Globus pallidus (tissue), 1 donor: ENCODE data around the gene PIK3R6.
"Not testable (repeated sequence)": the region's sequence is repeated elsewhere in the genome, so short reads cannot be mapped to it uniquely, and the experiment has no call there.

Source experiments
- DNase-seq: peaks from one replicate; pipeline ENCODE4 v3.0.0-alpha.2; 2015; ENCODE audit warnings: low spot score

Gene PIK3R6

GRCh38 chr17:8825802-8826201 lies 41.7 kb downstream of the PIK3R6 start:
- DNase-seq, result no peak

GRCh38 chr17:8823279-8823678 lies 44.2 kb downstream of the PIK3R6 start:
- DNase-seq, result no peak

GRCh38 chr17:8822401-8823035 lies 45.0 kb downstream of the PIK3R6 start:
- DNase-seq, result no peak

- DNase-seq, result no peak
Measured at GRCh38 chr17:8821446-8822105, 45.9 kb downstream of the PIK3R6 start.

GRCh38 chr17:8820311-8821010 lies 47.0 kb downstream of the PIK3R6 start:
- DNase-seq, result no peak

- DNase-seq, result no peak
Measured at GRCh38 chr17:8818654-8819330, 48.7 kb downstream of the PIK3R6 start.

- no peak for DNase-seq
Measured at GRCh38 chr17:8818047-8818446, 49.4 kb downstream of the PIK3R6 start.

GRCh38 chr17:8806926-8807550 lies 60.4 kb downstream of the PIK3R6 start:
- peak; percentile 62 for DNase-seq

GRCh38 chr17:8806253-8806925 lies 61.1 kb downstream of the PIK3R6 start:
- DNase-seq, result no peak

GRCh38 chr17:8805396-8805795 lies 62.1 kb downstream of the PIK3R6 start:
- not testable (repeated sequence) for DNase-seq

- no peak for DNase-seq
Measured at GRCh38 chr17:8803531-8804420, 63.7 kb downstream of the PIK3R6 start.

- no peak for DNase-seq
Measured at GRCh38 chr17:8801135-8801840, 66.2 kb downstream of the PIK3R6 start.

GRCh38 chr17:8800656-8801055 lies 66.8 kb downstream of the PIK3R6 start:
- no peak for DNase-seq

- DNase-seq, result no peak
Measured at GRCh38 chr17:8799570-8800212, 67.8 kb downstream of the PIK3R6 start.

- no peak for DNase-seq
Measured at GRCh38 chr17:8798846-8799569, 68.5 kb downstream of the PIK3R6 start, which contains the start of gene MFSD6L. MFSD6L (minus strand) TSS chr17:8799365; CDS start chr17:8799120, 245 bp downstream.

GRCh38 chr17:8798176-8798845 lies 69.2 kb downstream of the PIK3R6 start:
- DNase-seq, result no peak

- DNase-seq, result no peak
Measured at GRCh38 chr17:8797621-8798175, 69.8 kb downstream of the PIK3R6 start.

GRCh38 chr17:8794636-8795035 lies 72.8 kb downstream of the PIK3R6 start:
- no peak for DNase-seq
